Measurements from ENCODE around the gene SLC35A5.
A peak's percentile ranks its signal among the peaks of the same experiment; 100 is the strongest.
"Not testable (repeated sequence)": the region's sequence is repeated elsewhere in the genome, so short reads cannot be mapped to it uniquely, and the experiment has no call there.

The SLC35A5 gene, protein sequence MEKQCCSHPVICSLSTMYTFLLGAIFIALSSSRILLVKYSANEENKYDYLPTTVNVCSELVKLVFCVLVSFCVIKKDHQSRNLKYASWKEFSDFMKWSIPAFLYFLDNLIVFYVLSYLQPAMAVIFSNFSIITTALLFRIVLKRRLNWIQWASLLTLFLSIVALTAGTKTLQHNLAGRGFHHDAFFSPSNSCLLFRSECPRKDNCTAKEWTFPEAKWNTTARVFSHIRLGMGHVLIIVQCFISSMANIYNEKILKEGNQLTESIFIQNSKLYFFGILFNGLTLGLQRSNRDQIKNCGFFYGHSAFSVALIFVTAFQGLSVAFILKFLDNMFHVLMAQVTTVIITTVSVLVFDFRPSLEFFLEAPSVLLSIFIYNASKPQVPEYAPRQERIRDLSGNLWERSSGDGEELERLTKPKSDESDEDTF

DNA sequence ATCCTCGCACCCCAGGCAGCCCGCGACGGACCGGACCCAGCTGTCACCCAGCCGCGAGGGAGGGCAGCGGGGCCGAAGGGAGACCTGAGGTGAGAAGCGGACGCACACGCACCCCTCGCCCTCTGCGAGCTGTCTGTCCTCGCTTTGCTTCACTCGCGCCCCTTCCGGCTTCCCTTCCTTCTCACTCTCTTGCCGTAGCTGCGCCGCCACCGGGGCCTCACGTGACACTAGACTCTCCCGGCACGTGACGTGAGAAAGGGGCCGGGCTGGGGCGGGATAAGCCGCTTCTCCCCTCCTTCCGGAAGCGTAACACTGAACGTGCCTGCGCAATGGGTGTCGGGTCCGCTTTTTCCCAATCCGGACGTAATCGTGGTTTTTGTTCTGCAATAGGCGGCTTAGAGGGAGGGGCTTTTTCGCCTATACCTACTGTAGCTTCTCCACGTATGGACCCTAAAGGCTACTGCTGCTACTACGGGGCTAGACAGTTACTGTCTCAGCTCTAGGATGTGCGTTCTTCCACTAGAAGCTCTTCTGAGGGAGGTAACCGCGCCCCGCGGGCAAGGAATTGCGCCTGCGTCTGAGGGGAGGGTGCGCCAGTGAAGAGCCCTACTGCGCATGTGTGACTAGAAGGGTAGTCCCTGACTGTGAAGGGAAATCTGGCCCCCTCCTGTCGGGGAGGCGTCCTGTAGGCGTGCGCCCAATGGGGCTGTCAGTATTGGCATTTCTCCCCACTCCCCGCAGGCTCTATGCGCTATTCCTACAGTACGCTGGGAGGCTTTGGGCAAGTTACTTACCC is at the start of gene SLC35A5, which contains the start of gene ATG3:
TSS of gene SLC35A5 (plus strand) at position 312 of the 796 bp plus-strand sequence. CDS start 1,359 bp downstream, outside the sequence.
TSS of gene ATG3 (minus strand) at position 229 of the 796 bp plus-strand sequence. CDS start 434 bp downstream, outside the sequence.
- DNase-seq: peak; percentile 99

DNA sequence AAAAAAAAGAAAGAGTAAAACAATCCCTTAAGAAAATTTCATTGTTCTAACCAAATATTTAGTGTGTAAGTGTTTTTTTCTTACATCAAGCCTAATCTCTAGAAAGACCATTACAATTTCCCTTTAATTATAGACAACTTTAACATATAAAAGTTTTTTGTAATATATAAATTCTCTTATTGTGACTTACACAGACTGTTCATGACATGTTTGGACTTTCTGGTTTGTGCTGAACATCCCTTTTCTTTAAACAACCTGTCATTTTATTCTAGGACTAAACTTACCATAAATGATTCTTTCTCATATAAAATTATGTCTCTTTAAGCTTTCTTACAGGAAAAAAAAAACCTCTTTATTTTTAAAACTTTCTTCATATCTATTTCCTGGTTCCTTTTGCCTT is 49.5 kb upstream of the SLC35A5 start:
- no peak for DNase-seq

DNA sequence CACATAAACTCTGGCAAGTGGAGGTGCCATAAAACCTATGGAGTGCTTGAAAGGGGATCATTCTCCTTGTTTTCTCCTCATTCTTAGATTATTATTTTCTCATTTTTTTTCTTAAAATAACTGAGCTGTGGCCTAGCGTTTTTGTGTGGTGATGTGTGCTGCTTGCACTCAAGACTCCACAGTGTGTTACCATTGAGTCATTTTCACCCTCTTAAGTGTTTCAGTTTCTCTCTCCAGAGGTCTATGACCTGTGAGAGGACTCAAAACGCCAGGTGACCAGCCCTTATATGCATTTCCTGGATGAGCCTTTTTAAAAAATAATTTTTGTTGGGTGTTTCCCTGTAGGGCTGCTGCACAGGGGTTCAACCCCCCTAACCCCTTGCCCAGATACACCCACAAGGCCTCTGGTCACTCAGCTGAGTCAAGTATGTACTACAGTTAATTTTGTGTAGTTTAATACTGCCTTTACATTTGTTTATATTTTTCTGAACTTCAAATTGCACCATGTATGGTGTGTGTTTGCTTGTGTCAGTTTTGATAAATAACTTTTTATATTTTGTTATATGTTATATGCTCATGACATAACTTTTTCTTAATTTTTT is 47.2 kb upstream of the SLC35A5 start:
- no peak for DNase-seq

DNA sequence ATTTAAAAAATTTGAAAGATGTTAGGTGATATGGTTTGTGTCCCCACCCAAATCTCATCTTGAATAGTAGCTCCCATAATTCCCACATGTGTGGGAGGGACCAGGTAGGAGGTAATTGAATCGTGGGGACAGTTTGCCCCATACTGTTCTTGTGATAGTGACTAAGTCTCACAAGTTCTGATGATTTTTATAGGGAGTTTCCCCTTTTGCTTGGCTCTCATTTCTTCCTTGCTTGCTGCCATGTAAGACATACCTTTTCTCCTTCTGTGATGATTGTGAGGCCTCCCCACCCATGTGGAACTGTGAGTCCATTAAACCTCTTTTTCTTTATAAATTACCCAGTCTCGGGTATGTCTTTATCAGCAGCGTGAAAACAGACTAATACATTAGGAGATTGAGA is 42.9 kb upstream of the SLC35A5 start:
- DNase-seq: not testable (repeated sequence)

DNA sequence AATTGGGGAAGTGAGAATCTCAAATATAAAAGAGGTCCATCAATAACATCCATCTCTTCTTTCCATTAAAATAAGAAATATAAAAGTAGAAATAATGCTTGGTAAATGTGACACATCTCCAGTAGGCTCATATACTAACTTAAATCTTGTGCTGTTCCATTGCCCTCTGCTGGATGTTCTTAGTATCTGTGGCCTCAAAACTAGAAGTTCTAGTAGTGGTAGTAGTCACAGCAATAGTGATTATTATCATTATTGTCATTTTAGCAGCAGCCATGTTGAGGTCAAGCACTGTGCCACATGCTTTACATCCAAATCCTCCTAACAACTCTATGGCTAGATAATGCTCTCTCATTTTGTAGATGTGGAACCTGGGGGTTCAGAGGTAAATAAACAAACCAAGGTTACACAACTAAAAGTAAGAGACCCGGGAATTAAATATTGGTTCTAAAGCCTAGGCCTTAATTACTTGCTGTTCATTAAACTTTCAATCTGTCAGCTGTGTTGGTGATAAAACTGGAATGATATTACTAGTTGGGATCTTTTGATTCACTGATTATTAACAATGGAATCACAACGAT is 42.3 kb upstream of the SLC35A5 start:
- peak; percentile 78 for DNase-seq

DNA sequence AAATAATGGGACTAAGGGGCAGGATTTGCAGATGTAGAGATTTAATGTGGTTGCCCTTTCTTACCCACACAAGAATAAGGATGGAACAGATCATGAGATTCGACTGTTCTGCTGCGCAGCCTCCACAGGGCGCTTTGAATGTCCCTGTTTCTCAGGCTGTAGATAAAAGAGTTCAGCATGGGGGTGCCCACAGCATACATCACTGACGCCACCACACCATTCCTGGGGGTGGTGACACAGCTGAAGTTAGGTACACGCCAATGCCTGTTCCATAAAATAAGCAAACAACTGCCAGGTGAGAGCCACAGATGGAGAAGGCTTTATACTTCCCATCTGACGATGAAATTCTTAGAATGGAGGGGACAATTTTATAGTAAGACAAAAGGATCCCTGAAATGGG is 37.7 kb upstream of the SLC35A5 start:
- not testable (repeated sequence) for DNase-seq

DNA sequence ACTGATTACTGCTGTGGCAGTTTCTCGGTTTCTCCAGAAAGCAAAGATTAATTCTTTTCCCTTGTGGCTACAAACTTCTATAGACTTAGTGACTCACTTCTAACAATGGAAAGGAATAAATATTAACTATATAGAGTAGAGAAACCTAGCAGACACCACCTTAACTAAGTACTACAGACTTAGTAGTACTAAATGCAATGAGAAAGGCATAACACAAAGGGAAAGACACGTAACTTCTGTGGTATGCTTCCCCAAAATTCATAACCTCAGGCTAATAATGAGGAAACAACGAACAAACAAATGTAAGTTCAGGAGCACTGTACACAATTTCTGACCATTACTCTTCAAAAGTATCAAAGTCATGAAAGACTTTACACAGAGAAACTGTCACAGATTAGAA is 31.3 kb upstream of the SLC35A5 start:
- no peak for DNase-seq

DNA sequence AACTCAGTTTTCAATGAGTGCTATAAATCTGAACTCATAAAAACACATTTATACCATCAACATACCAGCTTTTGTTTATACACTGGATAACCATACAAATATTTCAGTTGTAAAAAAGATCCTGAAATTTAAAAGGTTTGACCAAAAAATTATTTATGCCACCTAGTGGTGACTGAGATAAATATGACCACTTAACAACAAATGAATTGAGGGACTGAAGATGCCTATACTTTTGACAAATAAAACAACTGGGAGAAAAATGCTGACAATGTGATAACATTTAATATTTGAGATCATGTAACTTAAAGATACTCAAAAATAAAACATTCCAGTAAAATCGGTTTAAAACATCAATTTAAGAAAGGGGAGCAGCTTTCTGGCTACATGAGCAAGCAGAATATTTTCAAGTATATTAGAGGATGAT is 30.5 kb upstream of the SLC35A5 start:
- peak; percentile 49 for DNase-seq

DNA sequence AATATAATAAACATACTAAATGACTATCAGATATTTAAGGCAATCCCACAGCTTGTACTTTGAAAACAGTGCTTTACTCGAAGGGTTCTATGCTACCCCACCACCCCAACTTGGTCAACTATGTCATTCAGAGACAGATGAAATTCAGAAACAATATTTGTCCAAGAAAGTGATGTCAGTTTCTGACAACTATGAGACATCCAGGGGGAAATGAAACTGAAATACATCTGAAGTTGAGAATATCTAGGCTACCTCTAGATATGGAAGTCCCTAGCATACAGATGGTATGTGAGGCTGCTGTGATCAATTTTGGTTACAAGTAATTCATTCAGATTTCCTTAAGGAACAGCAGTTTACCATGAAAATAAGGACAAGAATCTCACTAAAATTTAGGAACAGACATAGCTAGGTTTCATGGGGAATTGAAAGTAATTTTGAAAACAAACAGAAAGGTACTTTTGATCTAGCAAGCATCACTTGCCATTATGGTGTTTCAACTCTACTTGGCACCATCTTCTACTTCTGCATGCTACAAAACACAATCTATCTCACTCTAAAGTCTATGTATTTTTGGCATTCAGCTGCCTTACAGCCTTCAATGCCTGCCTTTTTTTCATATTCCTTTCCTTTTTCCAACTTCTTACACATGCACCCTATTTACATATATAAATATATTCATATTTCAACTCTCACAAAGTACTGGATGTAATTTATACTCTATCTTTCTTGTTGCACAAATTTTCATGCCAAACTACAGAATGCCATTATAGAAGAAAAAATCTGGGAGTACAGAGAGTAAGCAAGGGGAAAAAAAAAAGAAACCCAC is 21.8 kb upstream of the SLC35A5 start:
- DNase-seq: no peak

DNA sequence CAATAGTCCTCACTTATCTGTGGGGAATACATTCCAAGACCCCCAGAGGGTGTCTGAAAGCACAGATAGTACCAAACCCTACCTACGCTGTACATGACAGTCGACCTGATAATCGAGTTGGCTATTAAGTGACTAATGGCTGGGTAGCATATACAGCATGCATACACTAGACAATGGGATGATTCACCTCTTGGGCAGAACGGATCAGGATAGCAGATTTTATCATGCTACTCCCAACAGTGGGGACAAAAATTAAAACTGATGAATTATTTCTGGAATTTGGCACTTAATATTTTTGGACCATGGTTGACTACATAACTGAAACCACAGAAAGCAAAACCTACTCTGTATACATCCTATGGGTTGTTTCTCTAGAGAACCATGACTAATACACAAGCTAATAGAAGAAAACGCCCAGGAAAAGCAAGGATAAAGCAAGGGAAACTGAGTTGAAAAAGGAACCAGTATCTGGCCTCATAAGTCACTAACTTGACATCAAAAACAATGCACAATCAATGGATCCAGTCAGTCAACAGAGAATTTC is 15.6 kb upstream of the SLC35A5 start:
- DNase-seq: no peak

DNA sequence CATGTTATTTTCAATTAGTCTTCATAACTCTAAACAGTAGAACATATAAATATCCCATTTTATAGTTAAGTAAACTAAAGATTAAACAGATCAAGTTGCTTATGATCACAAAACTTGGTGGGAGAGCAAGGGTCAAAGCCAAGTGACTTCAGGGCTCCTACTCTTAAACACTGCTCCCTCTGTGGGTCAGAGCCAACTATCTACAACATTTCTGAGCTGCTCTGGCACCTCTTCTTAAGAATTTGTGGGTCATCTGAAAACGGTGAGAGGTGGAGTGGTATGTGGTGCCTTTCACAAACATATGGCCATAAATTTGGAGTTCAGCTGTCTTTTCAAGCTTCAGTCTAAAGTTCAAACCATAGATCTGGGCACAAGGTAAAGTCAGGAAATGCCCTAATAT is 11.0 kb upstream of the SLC35A5 start:
- no peak for DNase-seq

DNA sequence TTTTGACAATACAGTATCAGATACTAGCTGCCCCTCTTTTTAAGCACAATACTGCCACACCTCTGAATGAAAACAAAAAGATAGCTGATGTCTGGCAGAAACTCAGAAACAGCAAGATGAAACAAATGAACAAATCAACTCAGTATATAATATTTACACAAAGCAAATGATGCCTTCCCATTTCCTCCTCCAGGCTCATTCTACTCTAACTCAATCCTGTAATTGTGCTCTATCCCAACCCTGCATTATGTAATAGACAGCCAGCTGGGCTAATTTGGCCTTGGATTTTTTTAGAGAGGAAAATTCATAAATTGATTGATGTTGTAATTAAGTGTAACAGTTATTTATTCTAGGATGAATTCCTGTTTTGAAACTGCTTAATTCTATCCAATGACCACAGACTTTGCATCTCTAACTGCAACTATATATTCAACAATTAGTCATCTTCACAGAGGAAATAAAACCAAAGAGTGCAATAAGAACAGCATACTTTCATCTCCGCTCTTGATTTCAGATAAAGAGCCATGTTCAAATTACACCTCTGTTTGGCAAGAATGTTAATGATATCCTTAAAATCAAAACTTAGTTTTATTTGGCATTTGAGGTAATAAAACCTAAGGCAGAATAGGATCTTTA is 6.2 kb upstream of the SLC35A5 start:
- DNase-seq: no peak

DNA sequence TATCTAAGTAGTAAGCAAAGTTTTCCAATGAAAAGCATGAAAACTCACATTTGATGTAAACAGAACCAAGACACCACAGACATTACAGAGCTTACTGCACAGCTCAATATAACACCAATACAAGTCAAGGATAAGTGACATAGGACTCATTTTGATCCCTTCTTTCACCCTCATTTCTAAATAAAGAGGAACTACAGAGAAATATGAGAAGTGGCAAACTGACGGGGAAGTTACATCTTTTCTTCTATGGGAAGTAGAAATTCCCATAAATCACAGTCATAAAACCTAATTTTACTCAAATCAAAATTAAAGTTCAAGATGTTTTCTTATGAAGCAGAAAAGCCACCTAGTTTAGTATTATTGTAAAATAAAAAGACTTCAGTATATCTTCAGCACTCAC is 3.9 kb upstream of the SLC35A5 start:
- DNase-seq: no peak

DNA sequence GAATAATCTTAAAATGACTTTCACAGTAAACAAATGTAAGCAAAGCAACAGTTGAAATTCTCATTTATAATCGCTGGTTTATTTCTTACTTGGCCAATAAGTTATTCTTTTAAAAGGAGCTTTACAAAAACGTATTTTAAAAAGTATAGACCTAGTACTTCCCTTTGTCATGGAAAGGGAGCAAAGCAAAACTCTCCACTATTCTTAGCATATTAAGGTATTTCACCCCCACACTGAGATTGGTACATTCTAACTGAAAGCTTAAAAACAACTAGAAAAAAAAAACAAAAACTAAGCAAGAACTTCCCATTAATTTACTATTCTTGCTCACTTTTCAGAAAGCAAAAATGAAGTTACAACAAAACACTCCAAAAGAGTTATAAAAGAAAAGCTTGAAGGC is 1.5 kb upstream of the SLC35A5 start:
- no peak for DNase-seq

DNA sequence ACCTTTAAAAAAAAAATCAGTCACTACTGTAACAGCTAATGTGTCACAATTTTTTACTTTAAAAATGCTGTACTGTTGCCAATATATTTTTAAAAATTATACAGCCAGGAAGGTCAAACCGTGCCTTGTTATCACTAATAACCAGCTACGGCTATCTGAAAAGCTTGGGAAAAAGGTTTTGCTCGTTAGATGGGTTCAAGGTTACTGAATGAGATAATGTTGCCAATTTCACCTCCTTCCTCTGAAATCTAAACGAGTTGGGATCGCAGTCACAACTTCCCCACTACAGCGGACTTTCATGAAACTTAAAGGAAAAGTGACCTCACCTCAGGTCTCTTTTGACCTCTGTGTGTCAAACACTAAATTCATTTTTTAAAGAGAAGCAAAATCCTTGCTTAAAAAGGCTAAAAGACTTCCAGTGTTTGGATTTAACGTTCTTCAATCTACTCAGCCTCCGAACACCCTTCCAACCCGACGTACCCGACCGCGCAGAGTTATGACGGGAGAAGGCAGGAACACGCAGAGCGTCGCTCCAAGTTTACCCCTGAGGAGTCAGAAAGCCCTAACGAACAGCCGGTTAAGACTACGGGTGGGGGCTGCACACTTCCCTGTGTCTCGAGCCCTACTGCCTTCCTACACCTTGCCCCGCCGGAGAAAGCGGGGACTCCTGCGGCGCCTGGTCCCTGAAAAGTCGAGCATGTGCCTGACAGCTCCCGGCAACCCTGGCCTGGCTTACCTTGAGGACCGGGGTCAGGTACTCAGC is 943 bp upstream of the SLC35A5 start:
- DNase-seq: peak; percentile 67

DNA sequence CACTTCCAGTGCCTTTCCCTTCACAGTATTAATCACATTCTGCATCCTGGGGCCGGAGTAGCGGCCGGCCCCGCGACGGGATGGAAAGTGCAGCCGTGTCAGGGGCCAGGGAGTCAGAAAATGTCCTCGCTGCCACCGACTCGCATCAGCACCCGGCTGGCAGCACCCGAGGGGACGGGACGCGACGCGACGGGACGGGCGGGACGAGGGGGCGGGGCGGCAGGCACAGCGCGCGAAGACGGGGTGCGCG is 436 bp upstream of the SLC35A5 start:
- DNase-seq: no peak

DNA sequence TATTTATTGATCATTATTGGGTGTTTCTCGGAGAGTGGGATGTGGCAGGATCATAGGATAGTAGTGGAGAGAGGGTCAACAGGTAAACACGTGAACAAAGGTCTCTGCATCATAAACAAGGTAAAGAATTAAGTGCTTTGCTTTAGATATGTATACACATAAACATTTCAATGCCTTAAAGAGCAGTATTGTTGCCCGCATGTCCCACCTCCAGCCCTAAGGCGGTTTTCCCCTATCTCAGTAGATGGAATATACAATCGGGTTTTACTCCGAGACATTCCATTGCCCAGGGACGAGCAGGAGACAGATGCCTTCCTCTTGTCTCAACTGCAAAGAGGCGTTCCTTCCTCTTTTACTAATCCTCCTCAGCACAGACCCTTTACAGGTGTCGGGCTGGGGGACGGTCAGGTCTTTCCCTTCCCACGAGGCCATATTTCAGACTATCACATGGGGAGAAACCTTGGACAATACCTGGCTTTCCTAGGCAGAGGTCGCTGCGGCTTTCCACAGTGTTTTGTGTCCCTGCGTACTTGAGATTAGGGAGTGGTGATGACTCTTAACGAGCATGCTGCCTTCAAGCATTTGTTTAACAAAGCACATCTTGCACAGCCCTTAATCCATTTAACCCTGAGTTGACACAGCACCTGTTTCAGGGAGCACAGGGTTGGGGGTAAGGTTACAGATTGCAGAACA is 2.5 kb downstream of the SLC35A5 start:
- DNase-seq: not testable (repeated sequence)

DNA sequence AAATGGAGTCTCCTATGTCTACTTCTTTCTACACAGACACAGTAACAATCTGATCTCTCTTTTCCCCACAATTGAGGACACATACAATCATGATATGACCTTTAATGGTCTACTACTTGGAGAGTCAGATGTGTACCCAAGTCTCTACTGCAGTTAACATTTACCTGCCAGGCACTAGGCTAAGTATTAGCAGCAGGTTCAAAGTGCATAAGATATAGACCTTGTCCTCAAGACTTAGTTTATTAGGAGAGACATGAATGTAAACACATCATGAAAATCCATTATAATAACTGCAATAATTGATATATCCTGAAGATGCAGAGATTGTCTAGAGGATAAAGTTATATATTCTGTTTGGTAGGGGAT is 3.1 kb downstream of the SLC35A5 start:
- DNase-seq: no peak

DNA sequence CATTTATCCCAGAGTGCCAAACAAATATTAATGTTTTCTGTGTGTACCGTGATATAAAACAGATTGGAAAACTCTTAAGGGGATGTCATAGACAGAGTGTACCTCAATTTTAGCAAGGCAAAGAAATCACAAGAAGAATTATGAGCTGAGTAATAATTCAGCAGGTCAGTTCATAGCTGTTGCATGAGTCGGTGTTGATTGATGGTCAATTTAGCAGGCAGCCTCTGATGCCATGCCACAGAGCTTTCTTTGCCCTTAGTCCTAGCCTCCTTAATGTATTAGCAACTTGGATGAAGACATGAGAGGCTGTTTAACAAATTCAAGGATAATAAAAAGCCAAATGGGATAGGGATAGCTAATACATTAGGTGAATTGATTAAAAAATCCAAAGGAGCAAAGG is 6.8 kb downstream of the SLC35A5 start:
- DNase-seq: no peak

DNA sequence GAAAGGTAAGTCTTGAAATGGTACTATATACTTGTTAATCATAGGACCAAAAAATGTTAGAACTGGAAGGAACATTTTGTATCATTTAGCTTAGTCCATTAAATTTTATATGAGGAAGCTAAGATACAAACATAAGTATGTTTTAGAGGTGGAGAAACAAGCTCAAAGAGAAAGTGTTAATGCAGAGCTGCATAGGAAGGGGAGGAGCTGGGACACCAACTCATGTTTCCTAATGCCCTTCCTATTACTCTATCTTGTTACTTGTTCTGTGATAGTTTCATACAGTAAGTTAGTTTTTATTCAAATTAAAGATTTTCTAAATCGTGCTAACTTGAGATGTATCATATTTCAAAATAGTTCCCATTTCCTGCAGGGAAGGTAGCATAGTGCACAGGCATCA is 7.4 kb downstream of the SLC35A5 start:
- DNase-seq: no peak
